Parathyroid adenoma (tissue), 2 donors: ENCODE data around the gene PCMTD2.

Source experiments
- H2AFZ ChIP-seq: fragments of 300-600 bp; sonication (generic); one replicate; pipeline ENCODE4 v1.7.0; 2017; ENCODE audit warnings: antibody characterized with exemption, mild to moderate bottlenecking
- H3K27ac ChIP-seq: fragments of 300-600 bp; sonication (generic); one replicate; pipeline ENCODE4 v1.7.0; 2017
- H3K27me3 ChIP-seq: fragments of 300-600 bp; sonication (generic); one replicate; pipeline ENCODE4 v1.7.0; 2017; ENCODE audit warnings: low read length; ENCODE audit not compliant: control insufficient read depth, insufficient read depth
- H3K36me3 ChIP-seq: fragments of 300-600 bp; sonication (generic); one replicate; pipeline ENCODE4 v1.7.0; 2017; ENCODE audit warnings: low read length; ENCODE audit not compliant: control insufficient read depth, insufficient read depth
- H3K4me1 ChIP-seq: fragments of 300-600 bp; sonication (generic); one replicate; pipeline ENCODE4 v1.7.0; 2017; ENCODE audit warnings: control low read depth
- H3K4me2 ChIP-seq: fragments of 300-600 bp; sonication (generic); one replicate; pipeline ENCODE4 v1.7.0; 2017; ENCODE audit warnings: low read length
- H3K4me3 ChIP-seq: fragments of 300-600 bp; sonication (generic); one replicate; pipeline ENCODE4 v1.7.0; 2017; ENCODE audit warnings: low read depth, low read length
- H3K79me2 ChIP-seq: fragments of 300-600 bp; sonication (generic); one replicate; pipeline ENCODE4 v1.7.0; 2017; ENCODE audit warnings: control low read depth
- H3K9ac ChIP-seq: fragments of 300-600 bp; sonication (generic); one replicate; pipeline ENCODE4 v1.7.0; 2017; ENCODE audit warnings: mild to moderate bottlenecking
- H3K9me3 ChIP-seq: fragments of 300-600 bp; sonication (generic); one replicate; pipeline ENCODE4 v1.7.0; 2017; ENCODE audit warnings: low read length; ENCODE audit not compliant: control insufficient read depth
- CTCF ChIP-seq: fragments of 300-600 bp; sonication (generic); IDR thresholded peaks from one replicate; pipeline ENCODE4 v1.7.0; 2017; ENCODE audit warnings: antibody characterized with exemption, mild to moderate bottlenecking
- donor health status: primary hyperparathyroidism.

The PCMTD2 gene

GRCh38 chr20:64277571-64278316 lies 22.2 kb downstream of the PCMTD2 start:
- no peak overlapping the region for H3K9ac ChIP-seq
- no peak for TF ChIP-seq CTCF

GRCh38 chr20:64278317-64278681 lies 22.8 kb downstream of the PCMTD2 start:
- Histone ChIP-seq H3K4me3 (no peak overlapping the region), H3K27ac (no peak overlapping the region), H3K4me1 (no peaks in the 10 kb centered on the region), H3K36me3 (no peaks in the 10 kb centered on the region), H3K4me2 (no peak overlapping the region), H3K9ac (no peak overlapping the region), H2AFZ (no peak overlapping the region), H3K27me3 (no peaks in the 10 kb centered on the region), H3K79me2 (no peaks in the 10 kb centered on the region), H3K9me3 (no peaks in the 10 kb centered on the region)
- no peak for TF ChIP-seq CTCF

More at GRCh38 chr20:64277571-64278316, 22.2 kb downstream of the PCMTD2 start:
- Histone ChIP-seq H3K27ac (no peak overlapping the region), H3K4me3 (no peak overlapping the region), H3K4me2 (no peak overlapping the region), H3K27me3 (no peaks in the 10 kb centered on the region), H3K9me3 (no peaks in the 10 kb centered on the region), H2AFZ (no peak overlapping the region), H3K4me1 (no peaks in the 10 kb centered on the region), H3K79me2 (no peaks in the 10 kb centered on the region), H3K36me3 (no peaks in the 10 kb centered on the region)

- H3K4me1 ChIP-seq = no peaks in the 10 kb centered on the region
- H3K4me3 ChIP-seq = no peak overlapping the region
- no peak for TF ChIP-seq CTCF
- no peaks in the 10 kb centered on the region for H3K9me3 ChIP-seq
- H2AFZ ChIP-seq = no peak overlapping the region
- H3K27me3 ChIP-seq = no peaks in the 10 kb centered on the region
- no peaks in the 10 kb centered on the region for H3K36me3 ChIP-seq
- no peak overlapping the region for H3K4me2 ChIP-seq
- no peaks in the 10 kb centered on the region for H3K79me2 ChIP-seq
- H3K27ac ChIP-seq = no peak overlapping the region
- H3K9ac ChIP-seq = no peak overlapping the region
These were observed 24.4 kb downstream of the PCMTD2 start for GRCh38 chr20:64279826-64280459.

GRCh38 chr20:64280460-64280843 lies 24.9 kb downstream of the PCMTD2 start:
- H3K4me1 ChIP-seq = no peaks in the 10 kb centered on the region
- no peak for TF ChIP-seq CTCF
- H3K36me3 ChIP-seq = no peaks in the 10 kb centered on the region
- no peak overlapping the region for H3K4me3 ChIP-seq
- H2AFZ ChIP-seq = no peak overlapping the region
- H3K27ac ChIP-seq = no peak overlapping the region
- H3K9ac ChIP-seq = no peak overlapping the region
- no peak overlapping the region for H3K4me2 ChIP-seq
- H3K9me3 ChIP-seq = no peaks in the 10 kb centered on the region
- H3K27me3 ChIP-seq = no peaks in the 10 kb centered on the region
- H3K79me2 ChIP-seq = no peaks in the 10 kb centered on the region

GRCh38 chr20:64283646-64284045 lies 28.1 kb downstream of the PCMTD2 start:
- Histone ChIP-seq H3K4me1 (no peaks in the 10 kb centered on the region), H3K9ac (no peak overlapping the region), H3K79me2 (no peaks in the 10 kb centered on the region), H2AFZ (no peak overlapping the region), H3K4me3 (no peak overlapping the region), H3K27me3 (no peaks in the 10 kb centered on the region), H3K9me3 (no peaks in the 10 kb centered on the region), H3K27ac (no peak overlapping the region), H3K36me3 (no peaks in the 10 kb centered on the region), H3K4me2 (no peak overlapping the region)
- TF ChIP-seq CTCF = no peak
